HCT116 (cell line): ENCODE measurements around the gene ZEB2. TPM values are rescaled to one million over a fixed set of nuclear protein-coding genes. Genes with fewer than 3 reads are reported as not detected.

ENCODE experiments used
- ATAC-seq: fragments of 200-7000 bp; cut with Tn5 transposase; 2 replicates; pipeline ENCODE4 v1.9.1; 2020; ENCODE audit warnings: mild to moderate bottlenecking, moderate library complexity
- BruUV-seq: library from RNA; stranded (reverse); fragments of 400-500 nt; replicated peaks from 2 replicates; lab custom pipeline; 2021; lab: Mats Ljungman, UMichigan
- CTCF ChIA-PET: fragments of 300-600 bp; sonication (Branson Sonifier 250); formaldehyde crosslinking; loops from one replicate; lab custom pipeline; 2021; ENCODE audit warnings: antibody characterized with exemption; lab: Charles Lee
- POLR2A ChIA-PET: fragments of 300-600, 350-600 bp; sonication (Branson Sonifier 250); formaldehyde crosslinking; loops from one replicate; lab custom pipeline; 2021; ENCODE audit warnings: antibody characterized with exemption; lab: Charles Lee
- RAD21 ChIA-PET, 2 experiments: fragments of 300-600 bp; sonication (Branson Sonifier 250); formaldehyde crosslinking; loops; one replicate each; lab custom pipeline; 2023; ENCODE audit warnings: low total read pairs in 2 of 2; ENCODE audit not compliant: uncharacterized antibody in 2 of 2, unreplicated experiment in 2 of 2, low non-redundant PET in 1 of 2; lab: Charles Lee
- DNase-seq: peaks from one replicate; pipeline ENCODE4 v3.0.0-alpha.2; 2010; ENCODE audit warnings: low read depth, low spot score
- H2AFZ ChIP-seq: fragments of 200-600 bp; shearing (Covaris generic), sonication (generic); 2 replicates; pipeline ENCODE4 v1.6.1; 2017; ENCODE audit warnings: low read depth, mixed run types, mixed read lengths, antibody characterized with exemption, low read length; ENCODE audit not compliant: poor library complexity, severe bottlenecking
- H3K27ac ChIP-seq: 2 replicates; pipeline ENCODE4 v1.5.1; 2012; ENCODE audit warnings: low read depth, low read length
- H3K27me3 ChIP-seq: fragments of 200-600 bp; sonication (generic); 2 replicates; pipeline ENCODE4 v1.6.1; 2016; ENCODE audit warnings: mixed run types, low read length, mixed read lengths; ENCODE audit not compliant: insufficient read depth
- H3K36me3 ChIP-seq, 2 experiments: fragments of 200-500 bp in 1 of 2; fragments of 200-600 bp in 1 of 2; sonication (Bioruptor generic) in 1 of 2; sonication (generic) in 1 of 2; 2 replicates each; pipeline versions ENCODE4 v1.5.1 to v1.6.1; 2014 to 2016; ENCODE audit warnings: low read length in 2 of 2, inconsistent platforms in 1 of 2, mixed read lengths in 1 of 2, mixed run types in 1 of 2; ENCODE audit not compliant: insufficient read depth in 2 of 2, control insufficient read depth in 1 of 2
- H3K4me1 ChIP-seq, 2 experiments: fragments of 200-600 bp in 1 of 2; sonication (generic) in 1 of 2; 2 replicates each; pipeline versions ENCODE4 v1.5.1 to v1.6.1; 2012 to 2017; ENCODE audit warnings: low read length in 2 of 2, inconsistent platforms in 1 of 2, mild to moderate bottlenecking in 1 of 2, mixed read lengths in 1 of 2, mixed run types in 1 of 2, moderate library complexity in 1 of 2; ENCODE audit not compliant: insufficient read depth in 2 of 2, control insufficient read depth in 1 of 2
- H3K4me2 ChIP-seq: fragments of 200-600 bp; sonication (generic); 2 replicates; pipeline ENCODE4 v1.6.1; 2017; ENCODE audit warnings: mixed run types, low read length, mixed read lengths
- H3K4me3 ChIP-seq, 2 experiments: fragments of 200-600 bp in 1 of 2; sonication (generic) in 1 of 2; replicated peaks in 1 of 2; 2 replicates each; pipeline ENCODE4 v1.5.1; 2011 to 2016; ENCODE audit warnings: low read length in 2 of 2, control low read depth in 1 of 2, low read depth in 1 of 2, mild to moderate bottlenecking in 1 of 2, mixed read lengths in 1 of 2, mixed run types in 1 of 2
- H3K79me2 ChIP-seq: fragments of 200-600 bp; sonication (generic); 2 replicates; pipeline ENCODE4 v1.6.1; 2017; ENCODE audit warnings: mild to moderate bottlenecking, mixed run types, low read length, moderate library complexity, mixed read lengths; ENCODE audit not compliant: insufficient read depth
- H3K9ac ChIP-seq: fragments of 200-600 bp; sonication (generic); 2 replicates; pipeline ENCODE4 v1.6.1; 2016; ENCODE audit warnings: low read length, mixed read lengths
- H3K9me2 ChIP-seq: fragments of 200-600 bp; sonication (generic), shearing (Covaris generic); 2 replicates; pipeline ENCODE4 v1.6.1; 2017; ENCODE audit warnings: mixed run types, mild to moderate bottlenecking, moderate library complexity; ENCODE audit not compliant: insufficient read depth
- H3K9me3 ChIP-seq, 2 experiments: fragments of 200-500 bp in 1 of 2; fragments of 200-600 bp in 1 of 2; sonication (Bioruptor generic) in 1 of 2; sonication (generic) in 1 of 2; 2 replicates each; pipeline ENCODE4 v1.6.1; 2014 to 2017; ENCODE audit warnings: low read length in 2 of 2, mixed read lengths in 2 of 2, inconsistent platforms in 1 of 2, low read depth in 1 of 2, mild to moderate bottlenecking in 1 of 2, mixed run types in 1 of 2, moderate library complexity in 1 of 2; ENCODE audit not compliant: control insufficient read depth in 1 of 2, insufficient read depth in 1 of 2
- H4K20me1 ChIP-seq: fragments of 200-600 bp; sonication (generic), shearing (Covaris generic); 2 replicates; pipeline ENCODE4 v1.6.1; 2017; ENCODE audit warnings: mixed run types, mild to moderate bottlenecking, moderate library complexity; ENCODE audit not compliant: insufficient read depth
- ATF3 ChIP-seq: IDR thresholded peaks from 2 replicates; pipeline ENCODE4 v1.6.1; 2012
- CBX3 ChIP-seq: IDR thresholded peaks from 2 replicates; pipeline ENCODE4 v1.6.1; 2012; ENCODE audit warnings: low read depth
- CEBPB ChIP-seq: IDR thresholded peaks from 2 replicates; pipeline ENCODE4 v1.6.1; 2012; ENCODE audit warnings: low read depth
- CTCF ChIP-seq, 3 experiments: fragments of 200-600 bp in 1 of 3; sonication (generic) in 1 of 3; IDR thresholded peaks in 2 of 3; conservative IDR thresholded peaks in 1 of 3; 2 replicates each; pipeline ENCODE4 v1.5.1; 2012 to 2017; ENCODE audit warnings: low read depth in 2 of 3, low read length in 2 of 3, antibody characterized with exemption in 1 of 3, borderline replicate concordance in 1 of 3, control low read depth in 1 of 3, mild to moderate bottlenecking in 1 of 3, mixed read lengths in 1 of 3, mixed run types in 1 of 3, moderate library complexity in 1 of 3; ENCODE audit not compliant: insufficient read depth in 1 of 3
- EZH2phosphoT487 ChIP-seq: fragments of 200-600 bp; IDR thresholded peaks from 2 replicates; pipeline ENCODE4 v1.6.1; 2018; ENCODE audit warnings: antibody characterized with exemption, borderline replicate concordance
- JUND ChIP-seq: IDR thresholded peaks from 2 replicates; pipeline ENCODE4 v1.6.1; 2012
- POLR2AphosphoS5 ChIP-seq: IDR thresholded peaks from 2 replicates; pipeline ENCODE4 v1.6.1; 2011; ENCODE audit warnings: mild to moderate bottlenecking, low read depth, low read length, moderate library complexity
- RAD21 ChIP-seq: IDR thresholded peaks from 2 replicates; pipeline ENCODE4 v1.6.1; 2012; ENCODE audit warnings: low read depth, mild to moderate bottlenecking
- REST ChIP-seq: IDR thresholded peaks from 2 replicates; pipeline ENCODE4 v1.6.1; 2012; ENCODE audit warnings: low read depth
- SIN3A ChIP-seq: IDR thresholded peaks from 2 replicates; pipeline ENCODE4 v1.6.1; 2012; ENCODE audit warnings: low read depth
- SP1 ChIP-seq: IDR thresholded peaks from 2 replicates; pipeline ENCODE4 v1.6.1; 2012; ENCODE audit warnings: low read depth
- TCF7L2 ChIP-seq: IDR thresholded peaks from 2 replicates; pipeline ENCODE4 v1.7.0; 2011; ENCODE audit warnings: borderline replicate concordance, inconsistent platforms; ENCODE audit not compliant: insufficient read depth, insufficient read length; ENCODE audit errors: extremely low read depth
- YY1 ChIP-seq: IDR thresholded peaks from 2 replicates; pipeline ENCODE4 v1.6.1; 2011; ENCODE audit warnings: low read length, low read depth, moderate library complexity, mild to moderate bottlenecking; ENCODE audit not compliant: insufficient replicate concordance; ENCODE audit errors: extremely low read depth
- ZNF274 ChIP-seq: fragments of 200-500 bp; sonication (Bioruptor generic); IDR thresholded peaks from 2 replicates; pipeline ENCODE4 v1.6.1; 2014; ENCODE audit warnings: mild to moderate bottlenecking, low read depth, low read length, inconsistent platforms
- intact Hi-C: fragments of 100-400 bp; cut with micrococcal nuclease; formaldehyde crosslinking; loops from 2 replicates; pipeline ENCODE4 v1.10.0; 2022
- total RNA-seq: library from RNA; stranded (reverse); gene quantifications from one replicate; pipeline ENCODE4 v1.2.1, GENCODE V29; 2021; ENCODE audit not compliant: unreplicated experiment

Gene ZEB2
- total RNA-seq, 1 experiment from 2014 or later: 0.81 TPM

GRCh38 chr2:144515696-144516410 lies 4.1 kb downstream of the ZEB2 start (continued):
- TF ChIP-seq CEBPB: no peak
- TF ChIP-seq SP1: no peak
- TF ChIP-seq TCF7L2: no peak
- no peak for TF ChIP-seq YY1
- TF ChIP-seq POLR2AphosphoS5: no peak
- TF ChIP-seq ATF3: no peak
- no peak for TF ChIP-seq REST
- TF ChIP-seq EZH2phosphoT487: no peak
- no peak for TF ChIP-seq SIN3A
- TF ChIP-seq JUND: no peak

- no peak for ATAC-seq
- Histone ChIP-seq H3K36me3 (no peaks in the 10 kb centered on the region), H3K27me3 (peaks cover 53% of the 10 kb centered on the region), H3K4me1 (peaks cover 0 to 5% of the 10 kb centered on the region in 2 experiments; a peak in 1 of 4 replicates), H4K20me1 (no peaks in the 10 kb centered on the region), H3K9ac (no peak overlapping the region), H3K4me3 (no peak overlapping the region), H3K79me2 (no peaks in the 10 kb centered on the region), H3K9me3 (no peaks in the 10 kb centered on the region), H3K9me2 (no peaks in the 10 kb centered on the region), H2AFZ (no peak overlapping the region), H3K27ac (no peak overlapping the region), H3K4me2 (no peak overlapping the region)
- DNase-seq: no peak
- intact Hi-C loops: no loop called here
- POLR2A ChIA-PET: no interaction called here
- CTCF ChIA-PET: no interaction called here
- RAD21 ChIA-PET: no interaction called here
- no TSS peak for BruUV-seq
- no peak for TF ChIP-seq REST
- no peak for TF ChIP-seq POLR2AphosphoS5
- no peak for TF ChIP-seq CTCF (IDR thresholded peaks at IDR 0.05 in 2 of 3, conservative IDR thresholded peaks at IDR 0.05 in 1 of 3; ENCODE audit: borderline replicate concordance in 1 of 3, insufficient read depth in 1 of 3, low read depth in 2 of 3, low read length in 2 of 3)
- no peak for TF ChIP-seq CBX3
- TF ChIP-seq RAD21: no peak
- TF ChIP-seq EZH2phosphoT487: no peak
- TF ChIP-seq TCF7L2: no peak
- TF ChIP-seq ZNF274: no peak
Observed at GRCh38 chr2:144515099-144515695, 4.7 kb downstream of the ZEB2 start.
